Measurements from ENCODE around the gene WFDC5. TPM values are rescaled to one million over a fixed set of nuclear protein-coding genes. Genes with fewer than 3 reads are reported as not detected.

Gene WFDC5
- total RNA-seq, 1 donor from 2014 or later: not detected

DNA sequence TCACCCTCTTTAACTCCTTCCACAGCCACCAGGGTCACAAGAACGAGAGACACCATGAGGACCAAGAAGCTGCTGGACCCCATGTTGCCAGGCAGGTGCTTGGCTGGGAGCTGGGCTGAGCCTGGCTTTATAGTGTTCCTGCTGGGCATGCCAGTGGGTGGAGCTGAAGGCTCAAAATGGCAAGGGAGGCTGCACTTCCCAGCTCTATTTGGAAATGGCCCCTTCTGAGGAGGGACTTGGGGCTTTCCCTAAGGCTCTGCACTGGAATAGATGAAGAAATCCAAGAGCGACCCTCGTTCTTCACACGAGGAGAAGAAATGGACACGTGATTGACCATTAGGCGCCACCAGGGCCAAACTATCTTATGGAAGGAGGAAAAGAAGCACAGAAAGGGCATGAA lies 9.4 kb upstream of the WFDC5 start, which contains the start of gene WFDC12:
Gene WFDC12 (minus strand): TSS at position 101 of the 400 bp plus-strand sequence. CDS start 18 bp downstream, at position 83.
- no peaks in the 10 kb centered on the region for H3K9me3 Mint-ChIP-seq (ENCODE audit: unreplicated experiment)
- no peaks in the 10 kb centered on the region for H3K36me3 Mint-ChIP-seq (ENCODE audit: low read depth, unreplicated experiment)
- no peak for DNase-seq (ENCODE audit: low spot score)
- H3K27me3 Mint-ChIP-seq (ENCODE audit: unreplicated experiment): no peaks in the 10 kb centered on the region
- no peak within 1 kb of the TSS for H3K4me3 Mint-ChIP-seq (ENCODE audit: unreplicated experiment)
- no peaks in the 10 kb centered on the region for H3K4me1 Mint-ChIP-seq (ENCODE audit: unreplicated experiment)
- TF ChIP-seq, protein P1, sequence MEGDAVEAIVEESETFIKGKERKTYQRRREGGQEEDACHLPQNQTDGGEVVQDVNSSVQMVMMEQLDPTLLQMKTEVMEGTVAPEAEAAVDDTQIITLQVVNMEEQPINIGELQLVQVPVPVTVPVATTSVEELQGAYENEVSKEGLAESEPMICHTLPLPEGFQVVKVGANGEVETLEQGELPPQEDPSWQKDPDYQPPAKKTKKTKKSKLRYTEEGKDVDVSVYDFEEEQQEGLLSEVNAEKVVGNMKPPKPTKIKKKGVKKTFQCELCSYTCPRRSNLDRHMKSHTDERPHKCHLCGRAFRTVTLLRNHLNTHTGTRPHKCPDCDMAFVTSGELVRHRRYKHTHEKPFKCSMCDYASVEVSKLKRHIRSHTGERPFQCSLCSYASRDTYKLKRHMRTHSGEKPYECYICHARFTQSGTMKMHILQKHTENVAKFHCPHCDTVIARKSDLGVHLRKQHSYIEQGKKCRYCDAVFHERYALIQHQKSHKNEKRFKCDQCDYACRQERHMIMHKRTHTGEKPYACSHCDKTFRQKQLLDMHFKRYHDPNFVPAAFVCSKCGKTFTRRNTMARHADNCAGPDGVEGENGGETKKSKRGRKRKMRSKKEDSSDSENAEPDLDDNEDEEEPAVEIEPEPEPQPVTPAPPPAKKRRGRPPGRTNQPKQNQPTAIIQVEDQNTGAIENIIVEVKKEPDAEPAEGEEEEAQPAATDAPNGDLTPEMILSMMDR (IDR thresholded peaks at IDR 0.05; ENCODE audit: unreplicated experiment): no peak
- no peak within 1 kb of the TSS for H3K27ac Mint-ChIP-seq (ENCODE audit: unreplicated experiment)

DNA sequence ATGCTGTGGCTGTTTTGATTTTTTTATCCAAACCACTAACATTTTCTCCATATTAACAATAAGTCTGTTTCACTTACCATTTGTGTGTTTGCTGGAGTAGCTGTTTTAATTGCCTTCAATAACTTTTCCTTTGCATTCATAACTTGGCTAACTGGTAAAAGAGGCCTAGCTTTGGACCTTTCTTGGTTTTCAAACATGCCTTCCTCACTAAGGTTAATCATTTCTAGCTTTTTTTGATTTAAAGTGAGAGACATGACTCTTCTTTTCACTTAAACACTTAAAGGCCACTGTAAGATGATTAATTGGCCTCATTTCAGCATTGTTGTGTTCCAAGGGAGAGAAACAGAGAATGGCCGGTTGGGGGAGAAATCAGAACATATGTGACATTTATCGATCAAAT lies 6.4 kb upstream of the WFDC5 start:
- Mint-ChIP-seq H3K9me3 (ENCODE audit: unreplicated experiment) (no peaks in the 10 kb centered on the region), H3K27ac (ENCODE audit: unreplicated experiment) (no peak overlapping the region), H3K36me3 (ENCODE audit: low read depth, unreplicated experiment) (no peaks in the 10 kb centered on the region), H3K27me3 (ENCODE audit: unreplicated experiment) (peaks cover 3% of the 10 kb centered on the region), H3K4me1 (ENCODE audit: unreplicated experiment) (no peaks in the 10 kb centered on the region), H3K4me3 (ENCODE audit: unreplicated experiment) (no peak overlapping the region)
- TF ChIP-seq, protein P1 (IDR thresholded peaks at IDR 0.05; ENCODE audit: unreplicated experiment): no peak
- DNase-seq (ENCODE audit: low spot score): no peak

DNA sequence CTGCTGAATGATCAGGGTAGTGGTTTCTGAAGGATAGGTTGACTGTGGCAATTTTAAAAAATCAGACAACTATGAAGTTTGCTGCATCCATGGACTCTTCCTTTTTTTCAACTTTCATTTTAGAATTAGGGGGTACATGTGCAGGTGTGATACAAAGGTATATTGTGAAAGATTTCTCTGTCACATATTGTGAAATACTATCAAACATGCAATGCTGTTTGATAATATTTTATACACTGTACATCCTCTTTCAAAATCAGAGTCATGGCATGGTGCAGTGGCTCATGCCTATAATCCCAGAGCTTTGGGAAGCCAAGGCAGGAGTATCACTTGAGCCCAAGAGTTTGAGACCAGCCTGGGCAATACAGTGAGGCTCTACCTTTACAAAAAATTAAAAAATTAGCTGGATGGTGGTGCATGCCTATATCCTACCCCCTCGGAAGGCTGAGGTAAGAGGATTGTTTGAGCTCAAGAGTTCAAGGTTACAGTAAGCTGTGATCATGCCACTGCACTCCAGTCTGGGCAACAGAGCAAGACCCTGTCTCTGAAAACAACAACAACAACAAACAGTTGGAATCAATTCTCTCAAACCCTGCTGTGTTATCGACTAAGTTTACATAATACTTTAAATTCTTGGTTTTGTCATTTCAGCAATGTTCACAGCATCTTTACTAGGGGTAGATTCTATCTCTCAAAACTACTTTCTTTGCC lies 4.7 kb upstream of the WFDC5 start:
- peaks cover 4% of the 10 kb centered on the region for H3K27me3 Mint-ChIP-seq (ENCODE audit: unreplicated experiment)
- H3K4me1 Mint-ChIP-seq (ENCODE audit: unreplicated experiment): no peaks in the 10 kb centered on the region
- H3K36me3 Mint-ChIP-seq (ENCODE audit: low read depth, unreplicated experiment): no peaks in the 10 kb centered on the region
- H3K27ac Mint-ChIP-seq (ENCODE audit: unreplicated experiment): no peak overlapping the region
- no peak overlapping the region for H3K4me3 Mint-ChIP-seq (ENCODE audit: unreplicated experiment)
- DNase-seq (ENCODE audit: low spot score): no peak
- H3K9me3 Mint-ChIP-seq (ENCODE audit: unreplicated experiment): no peaks in the 10 kb centered on the region
- TF ChIP-seq, protein P1 (IDR thresholded peaks at IDR 0.05; ENCODE audit: unreplicated experiment): no peak

DNA sequence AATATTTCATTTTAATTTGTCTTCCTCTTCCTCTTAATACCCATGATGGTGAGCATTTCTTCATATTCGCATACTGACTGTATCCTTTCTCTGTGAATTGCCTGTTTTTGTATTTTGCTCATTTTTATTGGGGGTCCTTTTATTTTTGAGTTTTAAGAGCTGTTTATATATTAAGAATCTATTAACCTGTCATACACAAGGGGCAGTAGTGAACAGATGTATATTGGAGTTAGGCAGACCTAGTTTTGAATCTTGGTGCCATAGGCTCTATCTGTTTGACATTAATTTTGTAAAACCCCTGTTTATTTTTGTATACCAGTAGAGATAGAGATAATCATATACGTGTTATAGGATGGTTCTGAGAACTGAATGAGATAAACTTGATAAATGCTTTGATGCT lies 3.1 kb upstream of the WFDC5 start:
- TF ChIP-seq, protein P1 (IDR thresholded peaks at IDR 0.05; ENCODE audit: unreplicated experiment): no peak
- Mint-ChIP-seq H3K27me3 (ENCODE audit: unreplicated experiment) (peaks cover 5% of the 10 kb centered on the region), H3K4me1 (ENCODE audit: unreplicated experiment) (peaks cover 2% of the 10 kb centered on the region), H3K4me3 (ENCODE audit: unreplicated experiment) (no peak overlapping the region), H3K27ac (ENCODE audit: unreplicated experiment) (no peak overlapping the region), H3K9me3 (ENCODE audit: unreplicated experiment) (no peaks in the 10 kb centered on the region), H3K36me3 (ENCODE audit: low read depth, unreplicated experiment) (no peaks in the 10 kb centered on the region)
- DNase-seq (ENCODE audit: low spot score): no peak

DNA sequence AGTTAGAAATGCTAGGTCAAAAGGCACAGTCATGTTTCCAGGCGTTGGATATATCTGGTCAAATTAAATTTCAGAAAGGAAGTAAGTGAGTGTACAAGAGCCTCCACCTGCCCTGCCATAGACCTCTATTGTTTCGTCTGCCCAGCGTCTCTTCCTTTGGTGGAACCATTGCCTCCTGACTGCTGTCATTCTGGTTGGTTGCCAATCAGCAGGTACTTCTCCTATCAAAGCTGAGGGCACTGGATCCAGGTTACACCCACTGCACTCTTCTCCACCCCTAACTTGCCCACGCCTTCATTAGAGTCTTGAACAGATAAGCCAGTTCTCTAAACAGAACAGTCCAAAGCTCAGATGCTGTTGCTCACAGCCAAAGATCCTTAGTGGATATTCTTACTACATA lies 2.6 kb upstream of the WFDC5 start:
- no peak overlapping the region for H3K4me3 Mint-ChIP-seq (ENCODE audit: unreplicated experiment)
- peaks cover 5% of the 10 kb centered on the region for H3K27me3 Mint-ChIP-seq (ENCODE audit: unreplicated experiment)
- no peaks in the 10 kb centered on the region for H3K36me3 Mint-ChIP-seq (ENCODE audit: low read depth, unreplicated experiment)
- DNase-seq (ENCODE audit: low spot score): no peak
- peaks cover 2% of the 10 kb centered on the region for H3K4me1 Mint-ChIP-seq (ENCODE audit: unreplicated experiment)
- no peak overlapping the region for H3K27ac Mint-ChIP-seq (ENCODE audit: unreplicated experiment)
- no peaks in the 10 kb centered on the region for H3K9me3 Mint-ChIP-seq (ENCODE audit: unreplicated experiment)
- TF ChIP-seq, protein P1 (IDR thresholded peaks at IDR 0.05; ENCODE audit: unreplicated experiment): no peak
